Cardiac fibroblast (primary cell): ENCODE results near the gene PTPRG.

Experiments
- DNase-seq, 2 donors: peaks; one replicate each; pipeline versions ENCODE4 v3.0.0 to v3.0.0-alpha.2; 2010; ENCODE audit warnings: low read depth in 2 of 2
- H3K4me3 ChIP-seq, 2 donors: replicated peaks in 1 of 2; 1 replicate in 1 of 2; 2 replicates in 1 of 2; pipeline ENCODE4 v1.5.1; 2011; ENCODE audit warnings: low read depth in 2 of 2, low read length in 2 of 2, mild to moderate bottlenecking in 2 of 2, moderate library complexity in 1 of 2
- TF ChIP-seq, protein P1 (sequence below): IDR thresholded peaks from one replicate; pipeline ENCODE4 v1.5.1; 2011; ENCODE audit warnings: low read depth, mild to moderate bottlenecking, low read length, inconsistent platforms

Gene PTPRG

DNA sequence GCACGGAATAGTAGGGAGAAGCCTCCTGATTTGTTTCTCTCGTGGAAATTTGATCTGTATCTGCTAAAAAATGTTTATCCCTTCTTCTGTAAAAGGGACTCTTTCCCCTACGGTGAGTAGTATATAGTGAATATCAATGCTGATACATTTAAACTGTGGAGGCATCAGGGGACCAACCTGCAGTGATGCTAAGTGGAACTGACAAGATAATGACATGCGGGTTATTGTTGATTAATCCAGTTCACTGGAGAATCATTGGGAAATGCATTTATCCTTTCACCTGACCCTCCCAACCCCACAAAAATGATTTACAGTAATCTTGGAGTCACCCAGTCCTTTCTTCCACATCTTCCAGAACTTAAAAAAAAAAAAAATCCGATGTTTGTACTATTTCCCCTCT is 264.8 kb downstream of the PTPRG start:
- TF ChIP-seq, protein P1, sequence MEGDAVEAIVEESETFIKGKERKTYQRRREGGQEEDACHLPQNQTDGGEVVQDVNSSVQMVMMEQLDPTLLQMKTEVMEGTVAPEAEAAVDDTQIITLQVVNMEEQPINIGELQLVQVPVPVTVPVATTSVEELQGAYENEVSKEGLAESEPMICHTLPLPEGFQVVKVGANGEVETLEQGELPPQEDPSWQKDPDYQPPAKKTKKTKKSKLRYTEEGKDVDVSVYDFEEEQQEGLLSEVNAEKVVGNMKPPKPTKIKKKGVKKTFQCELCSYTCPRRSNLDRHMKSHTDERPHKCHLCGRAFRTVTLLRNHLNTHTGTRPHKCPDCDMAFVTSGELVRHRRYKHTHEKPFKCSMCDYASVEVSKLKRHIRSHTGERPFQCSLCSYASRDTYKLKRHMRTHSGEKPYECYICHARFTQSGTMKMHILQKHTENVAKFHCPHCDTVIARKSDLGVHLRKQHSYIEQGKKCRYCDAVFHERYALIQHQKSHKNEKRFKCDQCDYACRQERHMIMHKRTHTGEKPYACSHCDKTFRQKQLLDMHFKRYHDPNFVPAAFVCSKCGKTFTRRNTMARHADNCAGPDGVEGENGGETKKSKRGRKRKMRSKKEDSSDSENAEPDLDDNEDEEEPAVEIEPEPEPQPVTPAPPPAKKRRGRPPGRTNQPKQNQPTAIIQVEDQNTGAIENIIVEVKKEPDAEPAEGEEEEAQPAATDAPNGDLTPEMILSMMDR: no peak
- no peak overlapping the region for H3K4me3 ChIP-seq
- DNase-seq: no peak

DNA sequence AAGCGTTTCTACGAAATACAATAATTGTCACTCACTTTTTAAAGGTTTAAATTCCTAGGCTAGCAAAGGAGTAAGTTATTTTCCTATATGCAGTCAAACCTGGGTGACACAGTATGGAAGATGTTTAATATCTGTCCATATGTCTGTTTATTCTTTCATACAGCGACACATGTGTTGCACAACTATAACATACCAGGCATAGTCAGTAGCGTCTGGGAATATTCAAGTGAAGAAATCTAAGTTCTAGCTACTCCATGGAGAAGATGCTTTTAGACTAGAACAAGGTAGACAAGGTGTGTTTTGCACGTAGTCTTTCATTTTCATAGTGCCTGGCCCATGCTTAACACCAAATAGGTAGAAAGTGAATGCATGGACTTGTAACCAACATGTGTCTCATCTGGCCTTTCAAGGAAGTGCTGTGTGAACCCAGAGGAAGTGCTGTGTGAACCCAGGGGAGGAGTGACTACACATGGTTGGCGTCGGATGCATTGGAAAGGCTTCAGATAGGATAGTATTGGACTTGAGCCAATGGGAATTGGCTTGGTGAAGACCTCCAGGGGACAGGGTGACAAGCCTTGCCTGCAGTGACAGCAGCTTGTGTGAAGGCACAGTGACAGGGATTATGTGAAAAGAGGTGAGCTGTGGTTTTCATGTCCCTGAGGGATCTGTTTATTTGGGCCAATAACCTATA is 267.0 kb downstream of the PTPRG start:
- H3K4me3 ChIP-seq: no peak overlapping the region
- peak in 1 of 2 donors; percentile 49 for DNase-seq
- TF ChIP-seq, protein P1: no peak

DNA sequence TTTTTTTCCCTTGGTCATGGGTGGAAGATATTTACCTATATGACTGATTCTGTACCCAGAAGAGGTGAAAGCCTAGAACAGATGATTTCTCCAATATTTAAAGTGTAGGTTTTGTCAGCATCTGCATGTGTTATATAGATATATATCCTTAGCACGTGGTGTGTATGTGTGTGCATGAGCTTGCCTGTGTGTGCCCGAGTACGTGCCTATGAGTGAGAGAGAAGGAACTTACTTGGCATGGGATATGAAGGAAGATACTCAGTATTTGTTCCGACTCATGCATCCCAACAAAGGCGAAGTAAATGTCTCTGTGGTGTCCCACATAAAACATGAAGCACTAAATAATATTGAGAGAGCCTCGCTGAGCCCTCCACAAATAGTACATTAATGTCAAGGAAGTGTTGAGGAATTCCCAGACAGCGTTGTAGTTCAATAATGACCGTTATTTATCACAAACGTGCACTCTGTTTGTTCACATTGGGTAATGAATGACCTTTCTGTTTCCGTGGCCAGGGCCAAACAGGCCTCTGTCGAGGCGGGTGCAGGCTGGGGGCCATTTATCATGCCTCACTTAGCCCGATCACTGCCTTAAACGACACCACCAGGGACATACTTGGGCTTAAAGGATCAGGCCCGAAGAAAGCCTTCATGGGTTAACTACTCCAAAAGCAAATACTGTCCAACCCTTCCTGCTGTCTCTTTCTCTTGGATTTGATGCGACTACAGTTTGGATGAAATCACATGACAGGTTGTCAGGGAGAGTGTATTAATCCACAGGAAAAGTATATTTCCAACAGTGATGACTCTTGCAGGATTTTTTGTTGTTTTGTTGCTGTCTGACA is 267.7 kb downstream of the PTPRG start:
- peak in 1 of 2 donors; percentile 38 for DNase-seq
- TF ChIP-seq, protein P1: no peak
- H3K4me3 ChIP-seq: no peak overlapping the region

DNA sequence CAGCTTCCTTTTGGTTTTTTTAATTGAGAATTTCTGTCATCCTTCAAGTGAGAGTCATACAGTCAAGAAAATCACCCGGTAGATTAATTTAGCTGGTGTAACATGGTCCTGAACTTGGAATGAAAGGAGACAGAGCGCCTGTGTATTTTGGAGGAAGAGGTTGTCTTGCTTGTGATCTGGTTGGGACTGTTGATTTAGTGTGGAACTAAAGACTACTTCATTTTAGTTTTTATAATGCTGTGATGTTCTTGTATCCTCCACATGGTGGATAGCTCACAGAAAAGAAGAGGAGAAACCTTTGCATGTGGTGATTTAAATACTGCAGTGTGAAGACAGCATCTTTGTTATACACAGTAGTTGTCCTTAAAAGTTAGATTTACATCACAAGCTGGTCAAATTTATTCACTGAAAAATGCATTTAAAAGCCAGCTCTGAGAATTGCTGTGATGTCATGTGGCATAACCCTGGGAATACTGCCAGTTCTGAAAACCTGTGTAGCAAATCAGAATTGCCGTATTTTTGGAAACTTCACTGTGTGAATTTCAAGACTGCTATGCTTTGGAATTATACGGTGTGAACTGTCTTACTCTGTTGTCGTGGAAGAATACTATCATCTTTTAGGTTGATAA is 268.5 kb downstream of the PTPRG start:
- H3K4me3 ChIP-seq: no peak overlapping the region
- peak; percentile 69 to 71 for DNase-seq
- TF ChIP-seq, protein P1: no peak

DNA sequence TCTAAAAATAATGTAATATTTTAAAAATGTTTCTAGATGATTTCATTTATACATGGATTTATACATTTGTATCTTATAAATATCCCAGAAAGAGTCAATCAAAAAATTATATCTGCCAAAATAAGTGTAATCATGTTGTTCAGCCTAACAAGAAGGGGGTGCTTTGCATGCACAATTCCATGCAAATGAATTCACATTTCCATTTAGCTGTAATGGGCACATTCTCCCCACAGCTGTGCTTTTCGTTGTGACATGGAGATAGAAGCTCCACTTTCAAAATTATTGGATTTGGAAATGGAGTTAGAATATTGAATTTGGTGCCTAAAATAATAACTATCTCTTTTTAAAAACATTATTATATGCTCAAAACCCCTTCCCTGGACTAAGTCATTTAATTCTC is 270.6 kb downstream of the PTPRG start:
- H3K4me3 ChIP-seq: no peak overlapping the region
- DNase-seq: no peak
- TF ChIP-seq, protein P1: no peak

DNA sequence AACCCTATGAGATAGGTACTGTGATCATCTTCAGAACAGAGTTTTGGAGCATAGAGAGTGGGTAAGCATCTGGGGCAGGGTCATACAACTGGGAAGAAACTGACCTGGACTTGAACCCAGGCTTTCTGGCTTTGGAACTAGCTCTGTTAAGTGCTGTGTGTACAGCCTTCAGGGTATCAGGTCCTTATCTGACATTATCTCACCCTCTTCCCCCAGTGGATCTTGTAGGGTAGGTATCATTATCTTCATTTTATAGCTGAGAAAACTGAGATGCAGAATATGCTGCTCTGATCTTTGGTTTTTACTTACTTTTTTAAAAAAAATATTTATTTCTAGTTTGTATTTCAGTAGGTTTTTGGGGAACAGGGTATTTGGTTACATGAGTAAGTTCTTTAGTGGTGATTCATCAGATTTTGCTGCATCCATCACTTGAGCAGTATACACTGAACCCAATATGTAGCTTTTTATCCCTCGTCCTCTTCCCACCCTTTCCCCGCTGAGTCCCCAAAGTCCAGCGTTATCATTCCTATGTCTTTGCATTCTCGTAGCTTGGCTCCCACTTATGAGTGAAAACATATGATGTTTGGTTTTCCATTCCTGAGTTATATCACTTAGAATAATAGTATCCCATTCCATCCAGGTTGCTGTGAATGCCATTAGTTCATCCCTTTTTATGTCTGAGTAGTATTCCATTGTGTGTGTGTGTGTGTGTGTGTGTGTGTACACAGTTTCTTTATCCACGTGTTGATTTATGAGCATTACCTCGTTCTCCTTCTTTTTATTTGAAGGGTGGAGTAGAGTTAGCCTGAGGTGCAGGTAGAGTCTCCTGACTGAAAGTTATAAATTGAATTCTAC is 271.2 kb downstream of the PTPRG start:
- no peak overlapping the region for H3K4me3 ChIP-seq
- TF ChIP-seq, protein P1: no peak
- peak in 1 of 2 donors; percentile 40 for DNase-seq
